MM.1S (cell line): ENCODE data around the gene AGTR1.

Experiments
- DNase-seq: peaks from one replicate; pipeline ENCODE4 v3.0.0-alpha.2; 2015
- H2AFZ ChIP-seq: fragments of 300-600 bp; sonication (generic); 2 replicates; pipeline ENCODE4 v1.6.0; 2016; ENCODE audit warnings: antibody characterized with exemption, low read length
- H3F3A ChIP-seq: fragments of 300-600 bp; sonication (generic); 2 replicates; pipeline ENCODE4 v1.6.1; 2016; ENCODE audit warnings: mild to moderate bottlenecking, antibody characterized with exemption, low read length, moderate library complexity, mixed read lengths; ENCODE audit not compliant: insufficient read depth
- H3K27ac ChIP-seq: fragments of 300-600 bp; sonication (generic); 2 replicates; pipeline ENCODE4 v1.5.1; 2016; ENCODE audit warnings: mild to moderate bottlenecking, low read length
- H3K27me3 ChIP-seq: fragments of 300-600 bp; sonication (generic); replicated peaks from 2 replicates; pipeline ENCODE4 v1.6.0; 2016; ENCODE audit warnings: low read length; ENCODE audit not compliant: insufficient read depth
- H3K36me3 ChIP-seq: fragments of 300-600 bp; sonication (generic); replicated peaks from 2 replicates; pipeline ENCODE4 v1.6.1; 2016; ENCODE audit warnings: mild to moderate bottlenecking, low read length, mixed read lengths; ENCODE audit not compliant: insufficient read depth
- H3K4me1 ChIP-seq: fragments of 300-600 bp; sonication (generic); 2 replicates; pipeline ENCODE4 v1.6.1; 2016; ENCODE audit warnings: low read length, mixed read lengths
- H3K4me2 ChIP-seq: fragments of 300-600 bp; sonication (generic); 2 replicates; pipeline ENCODE4 v1.6.0; 2016; ENCODE audit warnings: low read depth, low read length
- H3K4me3 ChIP-seq: fragments of 300-600 bp; sonication (generic); 2 replicates; pipeline ENCODE4 v1.5.1; 2016; ENCODE audit warnings: low read length, mixed read lengths
- H3K79me2 ChIP-seq: fragments of 300-600 bp; sonication (generic); 2 replicates; pipeline ENCODE4 v1.6.1; 2016; ENCODE audit warnings: mixed run types, low read length, mixed read lengths
- H3K9ac ChIP-seq: fragments of 300-600 bp; sonication (generic); 2 replicates; pipeline ENCODE4 v1.6.1; 2016; ENCODE audit warnings: low read length, mixed read lengths
- H3K9me2 ChIP-seq: fragments of 300-600 bp; sonication (generic); replicated peaks from 2 replicates; pipeline ENCODE4 v1.6.1; 2016; ENCODE audit warnings: mild to moderate bottlenecking, low read length, mixed read lengths; ENCODE audit not compliant: insufficient read depth
- H3K9me3 ChIP-seq: fragments of 300-600 bp; sonication (generic); replicated peaks from 2 replicates; pipeline ENCODE4 v1.6.1; 2016; ENCODE audit warnings: mild to moderate bottlenecking, low read length, mixed read lengths; ENCODE audit not compliant: insufficient read depth
- H4K20me1 ChIP-seq: fragments of 300-600 bp; sonication (generic); 2 replicates; pipeline ENCODE4 v1.6.1; 2016; ENCODE audit warnings: mild to moderate bottlenecking, low read length, moderate library complexity, mixed read lengths; ENCODE audit not compliant: insufficient read depth
- CTCF ChIP-seq: fragments of 300-600 bp; sonication (generic); IDR thresholded peaks from 2 replicates; pipeline ENCODE4 v1.5.1; 2016; ENCODE audit warnings: antibody characterized with exemption, low read length, mixed read lengths
- EZH2 ChIP-seq: fragments of 300-600 bp; sonication (generic); optimal IDR thresholded peaks from 2 replicates; pipeline ENCODE3; 2017; ENCODE audit warnings: low read depth, mild to moderate bottlenecking, antibody characterized with exemption, low read length, mixed read lengths
- EZH2phosphoT487 ChIP-seq: fragments of 300-600 bp; sonication (generic); IDR thresholded peaks from 2 replicates; pipeline ENCODE4 v1.6.1; 2018; ENCODE audit warnings: antibody characterized with exemption, low read length

The AGTR1 gene

GRCh38 chr3:148755570-148755969, 57.9 kb downstream of the AGTR1 start:
- H3K4me2 ChIP-seq: no peak overlapping the region
- H2AFZ ChIP-seq: no peak overlapping the region
- H3K27ac ChIP-seq: no peak overlapping the region

GRCh38 chr3:148756311-148756710, 58.6 kb downstream of the AGTR1 start:
- Histone ChIP-seq H4K20me1 (no peaks in the 10 kb centered on the region), H3K4me2 (no peak overlapping the region), H3K79me2 (no peaks in the 10 kb centered on the region), H3K36me3 (no peaks in the 10 kb centered on the region), H3F3A (no peaks in the 10 kb centered on the region), H2AFZ (no peak overlapping the region), H3K27ac (no peak overlapping the region), H3K4me3 (no peak overlapping the region), H3K4me1 (no peaks in the 10 kb centered on the region), H3K9me3 (no peaks in the 10 kb centered on the region), H3K9ac (no peak overlapping the region), H3K27me3 (no peaks in the 10 kb centered on the region), H3K9me2 (no peaks in the 10 kb centered on the region)
- no peak for DNase-seq
- TF ChIP-seq EZH2: no peak
- no peak for TF ChIP-seq CTCF
- TF ChIP-seq EZH2phosphoT487: no peak

More at GRCh38 chr3:148755570-148755969, 57.9 kb downstream of the AGTR1 start:
- Histone ChIP-seq H3K4me1 (no peaks in the 10 kb centered on the region), H3K9me2 (no peaks in the 10 kb centered on the region), H3F3A (no peaks in the 10 kb centered on the region), H4K20me1 (no peaks in the 10 kb centered on the region), H3K27me3 (no peaks in the 10 kb centered on the region), H3K9ac (no peak overlapping the region), H3K36me3 (no peaks in the 10 kb centered on the region), H3K4me3 (no peak overlapping the region), H3K9me3 (no peaks in the 10 kb centered on the region), H3K79me2 (no peaks in the 10 kb centered on the region)
- TF ChIP-seq EZH2 (no peak), EZH2phosphoT487 (no peak), CTCF (no peak)
- DNase-seq: no peak

GRCh38 chr3:148757238-148758215, 59.8 kb downstream of the AGTR1 start:
- DNase-seq: no peak
- Histone ChIP-seq H3K27me3 (no peaks in the 10 kb centered on the region), H3K79me2 (no peaks in the 10 kb centered on the region), H2AFZ (no peak overlapping the region), H3K36me3 (no peaks in the 10 kb centered on the region), H3K9ac (no peak overlapping the region), H3K4me1 (no peaks in the 10 kb centered on the region), H3K9me2 (no peaks in the 10 kb centered on the region), H3K27ac (no peak overlapping the region), H3K4me3 (no peak overlapping the region), H3F3A (no peaks in the 10 kb centered on the region), H3K4me2 (no peak overlapping the region), H4K20me1 (no peaks in the 10 kb centered on the region), H3K9me3 (no peaks in the 10 kb centered on the region)
- no peak for TF ChIP-seq EZH2
- no peak for TF ChIP-seq CTCF
- TF ChIP-seq EZH2phosphoT487: no peak
